ENCODE measurements around the gene ALDOC. TPM values are rescaled to one million over a fixed set of nuclear protein-coding genes. Genes with fewer than 3 reads are reported as not detected.

The ALDOC gene
- total RNA-seq, 1 experiment from 2014 or later = 17.7 TPM

DNA sequence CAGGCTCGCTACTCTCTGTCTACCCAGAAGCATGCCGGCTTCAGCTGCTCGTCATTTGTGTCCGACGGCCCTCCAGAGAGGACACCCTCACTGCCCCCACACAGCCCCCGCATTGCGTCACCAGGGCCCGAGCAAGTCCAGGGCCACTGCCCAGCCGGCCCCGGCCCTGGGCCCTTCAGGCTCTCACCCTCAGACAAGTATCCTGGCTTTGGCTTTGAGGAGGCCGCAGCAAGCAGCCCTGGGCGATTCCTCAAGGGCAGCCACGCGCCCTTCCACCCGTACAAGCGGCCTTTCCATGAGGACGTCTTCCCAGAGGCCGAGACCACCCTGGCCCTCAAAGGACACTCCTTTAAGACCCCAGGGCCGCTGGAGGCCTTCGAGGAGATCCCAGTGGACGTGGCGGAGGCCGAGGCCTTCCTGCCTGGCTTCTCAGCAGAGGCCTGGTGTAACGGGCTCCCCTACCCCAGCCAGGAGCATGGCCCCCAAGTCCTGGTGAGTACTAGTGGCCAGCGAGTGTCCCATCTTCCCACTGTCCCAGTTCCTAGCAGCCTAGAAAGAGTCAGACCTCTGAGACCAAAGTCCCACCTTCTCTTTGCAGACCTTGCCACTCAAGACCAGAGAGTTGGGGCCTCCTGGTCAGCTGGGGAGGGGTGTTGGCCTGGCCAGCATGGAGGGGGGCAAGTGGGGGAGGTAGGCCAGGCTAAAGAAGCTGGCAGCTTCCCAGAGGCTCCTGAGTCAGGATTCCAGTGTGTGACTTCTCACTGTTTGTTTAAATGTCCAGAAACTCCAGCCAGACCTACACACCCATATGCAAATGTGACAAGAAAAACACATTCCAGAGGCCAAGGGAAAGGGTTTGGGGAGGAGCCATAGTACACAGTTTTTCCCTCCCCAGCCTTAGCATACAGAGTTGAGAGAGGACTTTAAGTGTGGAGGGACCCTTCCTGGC lies 51.9 kb downstream of the ALDOC start:
- H3K4me3 ChIP-seq (ENCODE audit: low read depth, low read length) = no peak overlapping the region
- peaks cover 37% of the 10 kb centered on the region for H3K4me1 ChIP-seq
- H3K9me3 ChIP-seq = no peaks in the 10 kb centered on the region
- POLR2A ChIA-PET = interaction anchor here (1.0 to 1.4 kb wide), 2 partner anchors 47 to 76 kb away, joined by 3 read pairs; partner anchors contain the start of gene PIGS
- intact Hi-C loops (cut with micrococcal nuclease; ENCODE audit: unreplicated experiment) = loop anchor here (1.0 kb wide), 2 partner anchors 16 to 49 kb away; no protein-coding TSS in a partner anchor
- TF ChIP-seq, protein P1, sequence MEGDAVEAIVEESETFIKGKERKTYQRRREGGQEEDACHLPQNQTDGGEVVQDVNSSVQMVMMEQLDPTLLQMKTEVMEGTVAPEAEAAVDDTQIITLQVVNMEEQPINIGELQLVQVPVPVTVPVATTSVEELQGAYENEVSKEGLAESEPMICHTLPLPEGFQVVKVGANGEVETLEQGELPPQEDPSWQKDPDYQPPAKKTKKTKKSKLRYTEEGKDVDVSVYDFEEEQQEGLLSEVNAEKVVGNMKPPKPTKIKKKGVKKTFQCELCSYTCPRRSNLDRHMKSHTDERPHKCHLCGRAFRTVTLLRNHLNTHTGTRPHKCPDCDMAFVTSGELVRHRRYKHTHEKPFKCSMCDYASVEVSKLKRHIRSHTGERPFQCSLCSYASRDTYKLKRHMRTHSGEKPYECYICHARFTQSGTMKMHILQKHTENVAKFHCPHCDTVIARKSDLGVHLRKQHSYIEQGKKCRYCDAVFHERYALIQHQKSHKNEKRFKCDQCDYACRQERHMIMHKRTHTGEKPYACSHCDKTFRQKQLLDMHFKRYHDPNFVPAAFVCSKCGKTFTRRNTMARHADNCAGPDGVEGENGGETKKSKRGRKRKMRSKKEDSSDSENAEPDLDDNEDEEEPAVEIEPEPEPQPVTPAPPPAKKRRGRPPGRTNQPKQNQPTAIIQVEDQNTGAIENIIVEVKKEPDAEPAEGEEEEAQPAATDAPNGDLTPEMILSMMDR (IDR thresholded peaks at IDR 0.05; ENCODE audit: insufficient read depth in 1 of 2, low read depth in 1 of 2, low read length in 1 of 2, severe bottlenecking in 1 of 2, unreplicated experiment in 1 of 2) = no peak
- H3K27me3 ChIP-seq (replicated peaks; ENCODE audit: control insufficient read depth, insufficient read depth, low read length) = no peaks in the 10 kb centered on the region
- Mint-ChIP-seq H3K27me3 (ENCODE audit: insufficient read depth, unreplicated experiment) (no peaks in the 10 kb centered on the region), H3K36me3 (ENCODE audit: insufficient read depth, unreplicated experiment) (peaks cover 7% of the 10 kb centered on the region), H3K4me3 (ENCODE audit: unreplicated experiment) (peak overlapping the region; percentile 39), H3K9me3 (ENCODE audit: unreplicated experiment) (no peaks in the 10 kb centered on the region), H3K4me1 (ENCODE audit: low read depth, unreplicated experiment) (peaks cover 22% of the 10 kb centered on the region), H3K27ac (ENCODE audit: unreplicated experiment) (peak overlapping the region; percentile 97)
- TSS peak; percentile 29 for BruUV-seq (replicated peaks)
- no peaks in the 10 kb centered on the region for H3K36me3 ChIP-seq (ENCODE audit: control insufficient read depth, insufficient read depth, low read length)
- DNase-seq = peak; percentile 81 to 92
- CTCF ChIA-PET = interaction anchor here (0.5 to 1.2 kb wide), 3 partner anchors 13 to 246 kb away, joined by 3 to 4 read pairs (median 4); no protein-coding TSS in a partner anchor

- Histone ChIP-seq H3K4me3 (ENCODE audit: low read depth, low read length) (no peak overlapping the region), H3K4me1 (peaks cover 37% of the 10 kb centered on the region), H3K36me3 (ENCODE audit: control insufficient read depth, insufficient read depth, low read length) (no peaks in the 10 kb centered on the region), H3K9me3 (no peaks in the 10 kb centered on the region), H3K27me3 (replicated peaks; ENCODE audit: control insufficient read depth, insufficient read depth, low read length) (no peaks in the 10 kb centered on the region)
- CTCF ChIA-PET = no interaction called here
- Mint-ChIP-seq H3K27me3 (ENCODE audit: insufficient read depth, unreplicated experiment) (no peaks in the 10 kb centered on the region), H3K36me3 (ENCODE audit: insufficient read depth, unreplicated experiment) (peaks cover 7% of the 10 kb centered on the region), H3K27ac (ENCODE audit: unreplicated experiment) (peak overlapping the region; percentile 97), H3K4me1 (ENCODE audit: low read depth, unreplicated experiment) (peaks cover 22% of the 10 kb centered on the region), H3K4me3 (ENCODE audit: unreplicated experiment) (no peak overlapping the region), H3K9me3 (ENCODE audit: unreplicated experiment) (no peaks in the 10 kb centered on the region)
- TF ChIP-seq, protein P1 (IDR thresholded peaks at IDR 0.05; ENCODE audit: insufficient read depth in 1 of 2, low read depth in 1 of 2, low read length in 1 of 2, severe bottlenecking in 1 of 2, unreplicated experiment in 1 of 2) = no peak
- intact Hi-C loops (cut with micrococcal nuclease; ENCODE audit: unreplicated experiment) = no loop called here
- no TSS peak for BruUV-seq (replicated peaks)
- POLR2A ChIA-PET = no interaction called here
- no peak for DNase-seq
These were observed 52.8 kb downstream of the ALDOC start for GRCh38 chr17:28523876-28524275.

GRCh38 chr17:28523186-28523585 lies 53.5 kb downstream of the ALDOC start:
- no TSS peak for BruUV-seq (replicated peaks)
- Histone ChIP-seq H3K4me3 (ENCODE audit: low read depth, low read length) (no peak overlapping the region), H3K9me3 (no peaks in the 10 kb centered on the region), H3K4me1 (peaks cover 37% of the 10 kb centered on the region), H3K36me3 (ENCODE audit: control insufficient read depth, insufficient read depth, low read length) (no peaks in the 10 kb centered on the region), H3K27me3 (replicated peaks; ENCODE audit: control insufficient read depth, insufficient read depth, low read length) (no peaks in the 10 kb centered on the region)
- Mint-ChIP-seq H3K27ac (ENCODE audit: unreplicated experiment) (peak overlapping the region; percentile 97), H3K27me3 (ENCODE audit: insufficient read depth, unreplicated experiment) (no peaks in the 10 kb centered on the region), H3K4me3 (ENCODE audit: unreplicated experiment) (no peak overlapping the region), H3K36me3 (ENCODE audit: insufficient read depth, unreplicated experiment) (peaks cover 7% of the 10 kb centered on the region), H3K9me3 (ENCODE audit: unreplicated experiment) (no peaks in the 10 kb centered on the region), H3K4me1 (ENCODE audit: low read depth, unreplicated experiment) (peaks cover 22% of the 10 kb centered on the region)
- TF ChIP-seq, protein P1 (IDR thresholded peaks at IDR 0.05; ENCODE audit: insufficient read depth in 1 of 2, low read depth in 1 of 2, low read length in 1 of 2, severe bottlenecking in 1 of 2, unreplicated experiment in 1 of 2) = no peak
- ChIA-PET CTCF (no interaction called here), POLR2A (no interaction called here)
- DNase-seq = no peak
- intact Hi-C loops (cut with micrococcal nuclease; ENCODE audit: unreplicated experiment) = no loop called here

Other genes starting within 250 kb of the ALDOC start
- gene IFT20, start 241.4 kb downstream of the ALDOC start, total RNA-seq (2022) = 86.3 and 89.9 TPM in 2 replicates
- gene TNFAIP1, start 241.1 kb downstream of the ALDOC start, total RNA-seq (2022) = 105 and 119 TPM in 2 replicates
- 257 and 265 TPM in 2 replicates for gene POLDIP2, start 219.4 kb downstream of the ALDOC start, total RNA-seq (2022)
- not detected in 2 replicates for gene SEBOX, start 211.7 kb downstream of the ALDOC start, total RNA-seq (2022)
- gene VTN, start 206.6 kb downstream of the ALDOC start, total RNA-seq (2022) = 273 and 298 TPM in 2 replicates
- 32.8 and 34.4 TPM in 2 replicates for gene SARM1, start 205.2 kb downstream of the ALDOC start, total RNA-seq (2022)
- gene SLC46A1, start 170.7 kb downstream of the ALDOC start, total RNA-seq (2022) = 114 and 128 TPM in 2 replicates
- gene SLC13A2, start 103.3 kb downstream of the ALDOC start, total RNA-seq (2022) = 0.42 and 0.57 TPM in 2 replicates
- gene FOXN1, start 70.5 kb downstream of the ALDOC start, total RNA-seq (2022) = 0.26 and 0.48 TPM in 2 replicates
- gene UNC119, start 24.3 kb downstream of the ALDOC start, total RNA-seq (2022) = 40.5 and 41.3 TPM in 2 replicates
- 78.2 and 99.6 TPM in 2 replicates for gene PIGS, start 5.4 kb downstream of the ALDOC start, total RNA-seq (2022)
- 113 TPM in 2 replicates for gene SPAG5, start 22.1 kb upstream of the ALDOC start, total RNA-seq (2022)
- 15.7 and 18.9 TPM in 2 replicates for gene RSKR, start 37.3 kb upstream of the ALDOC start, total RNA-seq (2022)
- gene BLTP2, start 68.3 kb upstream of the ALDOC start, total RNA-seq (2022) = 154 and 176 TPM in 2 replicates
- gene SDF2, start 85.0 kb upstream of the ALDOC start, total RNA-seq (2022) = 63.5 and 64.9 TPM in 2 replicates
- 127 and 129 TPM in 2 replicates for gene SUPT6H, start 85.3 kb upstream of the ALDOC start, total RNA-seq (2022)
- 4.1 and 4.4 TPM in 2 replicates for gene PROCA1, start 135.0 kb upstream of the ALDOC start, total RNA-seq (2022)
- 1.2 and 1.8 TPM in 2 replicates for gene RAB34, start 141.0 kb upstream of the ALDOC start, total RNA-seq (2022)
- gene RPL23A, start 143.1 kb upstream of the ALDOC start, total RNA-seq (2022) = 1,980 and 2,181 TPM in 2 replicates
- gene TLCD1, start 149.3 kb upstream of the ALDOC start, total RNA-seq (2022) = 31.7 and 37.9 TPM in 2 replicates
- 11.0 and 13.4 TPM in 2 replicates for gene NEK8, start 151.9 kb upstream of the ALDOC start, total RNA-seq (2022)
- gene TRAF4, start 167.1 kb upstream of the ALDOC start, total RNA-seq (2022) = 140 and 154 TPM in 2 replicates

Data from Caco-2 (cell line).